ENCODE results near the gene CTXND1. TPM values are rescaled to one million over a fixed set of nuclear protein-coding genes. Genes with fewer than 3 reads are reported as not detected.

Gene CTXND1
- total RNA-seq, 1 donor from 2014 or later, result 1.1 TPM

GRCh38 chr15:80251428-80252120 lies 439 bp downstream of the CTXND1 start:
- no peak for DNase-seq (ENCODE audit: extremely low spot score, unreplicated experiment)

GRCh38 chr15:80250614-80251427 lies 1.2 kb downstream of the CTXND1 start:
- no peak for DNase-seq (ENCODE audit: extremely low spot score, unreplicated experiment)
- no peak for TF ChIP-seq CTCF (conservative IDR thresholded peaks at IDR 0.05)
- Mint-ChIP-seq H3K36me3 (no peaks in the 10 kb centered on the region), H3K27ac (no peak overlapping the region), H3K27me3 (peaks cover 92% of the 10 kb centered on the region), H3K9me3 (no peaks in the 10 kb centered on the region), H3K4me3 (peak overlapping the region; percentile 85), H3K4me1 (ENCODE audit: unreplicated experiment) (peaks cover 25% of the 10 kb centered on the region)

More at GRCh38 chr15:80251428-80252120, 439 bp downstream of the CTXND1 start:
- no peaks in the 10 kb centered on the region for H3K36me3 Mint-ChIP-seq
- peaks cover 20% of the 10 kb centered on the region for H3K4me1 Mint-ChIP-seq (ENCODE audit: unreplicated experiment)
- peak overlapping the region; percentile 85 for H3K4me3 Mint-ChIP-seq
- H3K27me3 Mint-ChIP-seq, result peaks cover 91% of the 10 kb centered on the region
- no peak overlapping the region for H3K27ac Mint-ChIP-seq
- no peaks in the 10 kb centered on the region for H3K9me3 Mint-ChIP-seq
- TF ChIP-seq CTCF (conservative IDR thresholded peaks at IDR 0.05), result no peak

DNA sequence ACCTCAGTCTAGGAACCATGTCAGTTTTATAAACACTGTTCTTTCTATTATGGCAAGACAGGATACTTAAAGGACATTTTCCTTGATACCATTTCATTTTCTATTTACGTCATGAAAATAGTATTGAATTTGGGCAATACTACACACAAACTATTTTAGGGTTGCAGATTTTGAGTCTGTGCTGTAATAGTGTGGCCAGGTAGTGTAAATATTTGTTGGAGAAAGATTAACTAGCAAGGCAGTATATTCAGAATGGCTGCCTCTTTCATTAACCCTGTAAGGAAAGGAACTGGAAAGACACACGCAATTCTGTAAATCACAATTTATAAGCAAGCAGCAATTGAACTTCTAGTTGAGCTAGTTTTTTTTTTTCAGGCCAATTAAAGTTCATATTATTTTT lies 2.0 kb downstream of the CTXND1 start:
- peaks cover 25% of the 10 kb centered on the region for H3K4me1 Mint-ChIP-seq (ENCODE audit: unreplicated experiment)
- H3K36me3 Mint-ChIP-seq, result no peaks in the 10 kb centered on the region
- H3K4me3 Mint-ChIP-seq, result peak overlapping the region; percentile 85
- peak overlapping the region; percentile 25 for H3K27ac Mint-ChIP-seq
- peaks cover 86% of the 10 kb centered on the region for H3K27me3 Mint-ChIP-seq
- no peaks in the 10 kb centered on the region for H3K9me3 Mint-ChIP-seq
- no peak for DNase-seq (ENCODE audit: extremely low spot score, unreplicated experiment)
- TF ChIP-seq CTCF (conservative IDR thresholded peaks at IDR 0.05), result no peak

DNA sequence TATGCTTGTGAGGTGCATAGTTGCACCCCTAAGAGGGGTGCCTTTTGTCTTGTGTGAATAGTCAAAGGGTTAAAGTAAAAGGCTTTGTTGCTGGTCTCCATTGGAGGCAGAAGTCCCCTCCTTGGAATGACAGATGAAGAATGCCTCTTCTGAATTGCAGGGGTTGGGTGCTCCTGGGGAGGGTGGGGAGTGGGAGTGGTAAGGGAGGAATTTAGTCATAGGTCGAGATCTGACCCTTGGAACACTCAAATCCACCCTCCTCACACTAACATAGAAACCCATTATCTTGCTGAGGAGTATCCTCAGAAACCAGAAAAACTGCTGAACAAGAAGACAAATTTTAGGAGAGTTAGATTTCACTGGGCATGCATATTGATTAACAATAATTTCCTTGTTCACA lies 4.7 kb downstream of the CTXND1 start:
- TF ChIP-seq CTCF (conservative IDR thresholded peaks at IDR 0.05), result no peak
- Mint-ChIP-seq H3K27ac (peak overlapping the region; percentile 89), H3K4me3 (peak overlapping the region; percentile 71), H3K9me3 (no peaks in the 10 kb centered on the region), H3K4me1 (ENCODE audit: unreplicated experiment) (peaks cover 25% of the 10 kb centered on the region), H3K27me3 (peaks cover 70% of the 10 kb centered on the region), H3K36me3 (no peaks in the 10 kb centered on the region)
- DNase-seq (ENCODE audit: extremely low spot score, unreplicated experiment), result no peak

DNA sequence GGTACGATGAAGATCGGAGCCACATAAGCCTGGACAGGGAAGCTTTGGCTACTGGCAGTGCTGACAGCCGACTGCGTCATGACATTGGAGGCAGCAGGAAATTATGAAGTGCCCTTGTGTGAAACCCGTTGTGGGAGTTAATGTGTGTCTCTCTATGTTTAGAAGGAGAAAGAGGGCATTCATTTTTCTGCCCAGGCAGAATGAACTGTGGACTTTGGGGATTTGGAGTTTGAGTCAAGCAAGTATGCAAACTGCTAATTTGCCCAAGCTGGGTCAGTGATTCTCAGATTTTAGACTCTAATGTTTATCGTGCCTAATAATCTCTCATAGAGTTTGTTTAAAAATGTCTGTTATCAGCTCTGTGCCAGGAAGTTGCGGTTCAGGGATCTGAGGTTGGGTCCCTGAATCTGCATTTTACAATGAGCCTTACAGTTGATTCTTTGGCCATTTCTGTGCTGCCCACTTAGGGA lies 5.6 kb downstream of the CTXND1 start:
- peak; percentile 36 for DNase-seq (ENCODE audit: extremely low spot score, unreplicated experiment)
- H3K36me3 Mint-ChIP-seq, result no peaks in the 10 kb centered on the region
- TF ChIP-seq CTCF (conservative IDR thresholded peaks at IDR 0.05), result no peak
- H3K4me1 Mint-ChIP-seq (ENCODE audit: unreplicated experiment), result peaks cover 25% of the 10 kb centered on the region
- H3K4me3 Mint-ChIP-seq, result peak overlapping the region; percentile 30
- H3K27me3 Mint-ChIP-seq, result peaks cover 69% of the 10 kb centered on the region
- H3K27ac Mint-ChIP-seq, result peak overlapping the region; percentile 40
- H3K9me3 Mint-ChIP-seq, result no peaks in the 10 kb centered on the region

Measured in type B pancreatic cell (in vitro differentiated cells).